ENCODE results near the gene ESPNL. TPM values are rescaled to one million over a fixed set of nuclear protein-coding genes. Genes with fewer than 3 reads are reported as not detected.

The ESPNL gene
- total RNA-seq, 2 experiments from 2014 or later = not detected

GRCh38 chr2:238146884-238147544, 46.9 kb downstream of the ESPNL start:
- Mint-ChIP-seq H3K27me3 (no peaks in the 10 kb centered on the region), H3K36me3 (ENCODE audit: low read depth) (no peaks in the 10 kb centered on the region), H3K27ac (no peak overlapping the region), H3K4me1 (ENCODE audit: low read depth) (peaks cover 2% of the 10 kb centered on the region), H3K9me3 (no peaks in the 10 kb centered on the region), H3K4me3 (no peak overlapping the region)
- intact Hi-C loops (cut with DNase I, micrococcal nuclease) = no loop called here
- DNase-seq (no peak), ATAC-seq (ENCODE audit: poor library complexity) (no peak)
- no peaks in the 10 kb centered on the region for H3K9me3 ChIP-seq (ENCODE audit: control insufficient read depth in 1 of 2, insufficient read depth in 1 of 2, low read length in 2 of 2)
- no peaks in the 10 kb centered on the region for H3K27me3 ChIP-seq (ENCODE audit: control insufficient read depth in 1 of 2, insufficient read depth in 2 of 2, low read length in 2 of 2)
- TF ChIP-seq, protein P1, sequence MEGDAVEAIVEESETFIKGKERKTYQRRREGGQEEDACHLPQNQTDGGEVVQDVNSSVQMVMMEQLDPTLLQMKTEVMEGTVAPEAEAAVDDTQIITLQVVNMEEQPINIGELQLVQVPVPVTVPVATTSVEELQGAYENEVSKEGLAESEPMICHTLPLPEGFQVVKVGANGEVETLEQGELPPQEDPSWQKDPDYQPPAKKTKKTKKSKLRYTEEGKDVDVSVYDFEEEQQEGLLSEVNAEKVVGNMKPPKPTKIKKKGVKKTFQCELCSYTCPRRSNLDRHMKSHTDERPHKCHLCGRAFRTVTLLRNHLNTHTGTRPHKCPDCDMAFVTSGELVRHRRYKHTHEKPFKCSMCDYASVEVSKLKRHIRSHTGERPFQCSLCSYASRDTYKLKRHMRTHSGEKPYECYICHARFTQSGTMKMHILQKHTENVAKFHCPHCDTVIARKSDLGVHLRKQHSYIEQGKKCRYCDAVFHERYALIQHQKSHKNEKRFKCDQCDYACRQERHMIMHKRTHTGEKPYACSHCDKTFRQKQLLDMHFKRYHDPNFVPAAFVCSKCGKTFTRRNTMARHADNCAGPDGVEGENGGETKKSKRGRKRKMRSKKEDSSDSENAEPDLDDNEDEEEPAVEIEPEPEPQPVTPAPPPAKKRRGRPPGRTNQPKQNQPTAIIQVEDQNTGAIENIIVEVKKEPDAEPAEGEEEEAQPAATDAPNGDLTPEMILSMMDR (IDR thresholded peaks at IDR 0.05) = no peak
- H3K4me1 ChIP-seq (ENCODE audit: insufficient read depth, low read length) = peaks cover 3% of the 10 kb centered on the region
- H3K36me3 ChIP-seq (ENCODE audit: insufficient read depth, low read length) = no peaks in the 10 kb centered on the region
- ChIA-PET POLR2A (no interaction called here), CTCF (no interaction called here)
- no peak overlapping the region for H3K4me3 ChIP-seq (ENCODE audit: low read length)
- H3K27ac ChIP-seq (ENCODE audit: low read depth in 1 of 2, low read length in 2 of 2) = no peak overlapping the region

GRCh38 chr2:238148981-238149380, 48.8 kb downstream of the ESPNL start:
- Histone ChIP-seq H3K9me3 (ENCODE audit: control insufficient read depth in 1 of 2, insufficient read depth in 1 of 2, low read length in 2 of 2) (no peaks in the 10 kb centered on the region), H3K27ac (ENCODE audit: low read depth in 1 of 2, low read length in 2 of 2) (no peak overlapping the region), H3K36me3 (ENCODE audit: insufficient read depth, low read length) (no peaks in the 10 kb centered on the region), H3K4me1 (ENCODE audit: insufficient read depth, low read length) (no peaks in the 10 kb centered on the region), H3K27me3 (ENCODE audit: control insufficient read depth in 1 of 2, insufficient read depth in 2 of 2, low read length in 2 of 2) (no peaks in the 10 kb centered on the region), H3K4me3 (ENCODE audit: low read length) (no peak overlapping the region)
- no peaks in the 10 kb centered on the region for H3K9me3 Mint-ChIP-seq
- no peak overlapping the region for H3K4me3 Mint-ChIP-seq
- POLR2A ChIA-PET = no interaction called here
- TF ChIP-seq, protein P1 (IDR thresholded peaks at IDR 0.05) = no peak
- no peak overlapping the region for H3K27ac Mint-ChIP-seq
- H3K27me3 Mint-ChIP-seq = no peaks in the 10 kb centered on the region
- no peaks in the 10 kb centered on the region for H3K36me3 Mint-ChIP-seq (ENCODE audit: low read depth)
- DNase-seq (no peak), ATAC-seq (ENCODE audit: poor library complexity) (no peak)
- CTCF ChIA-PET = no interaction called here
- intact Hi-C loops (cut with DNase I, micrococcal nuclease) = no loop called here
- no peaks in the 10 kb centered on the region for H3K4me1 Mint-ChIP-seq (ENCODE audit: low read depth)

- no peaks in the 10 kb centered on the region for H3K36me3 ChIP-seq (ENCODE audit: insufficient read depth, low read length)
- Mint-ChIP-seq H3K27me3 (no peaks in the 10 kb centered on the region), H3K27ac (no peak overlapping the region), H3K4me3 (no peak overlapping the region), H3K36me3 (ENCODE audit: low read depth) (no peaks in the 10 kb centered on the region), H3K9me3 (no peaks in the 10 kb centered on the region), H3K4me1 (ENCODE audit: low read depth) (no peaks in the 10 kb centered on the region)
- DNase-seq = no peak
- H3K27ac ChIP-seq (ENCODE audit: low read depth in 1 of 2, low read length in 2 of 2) = no peak overlapping the region
- TF ChIP-seq, protein P1 (IDR thresholded peaks at IDR 0.05) = no peak
- CTCF ChIA-PET = no interaction called here
- H3K9me3 ChIP-seq (ENCODE audit: control insufficient read depth in 1 of 2, insufficient read depth in 1 of 2, low read length in 2 of 2) = no peaks in the 10 kb centered on the region
- H3K4me1 ChIP-seq (ENCODE audit: insufficient read depth, low read length) = no peaks in the 10 kb centered on the region
- intact Hi-C loops (cut with DNase I, micrococcal nuclease) = no loop called here
- H3K27me3 ChIP-seq (ENCODE audit: control insufficient read depth in 1 of 2, insufficient read depth in 2 of 2, low read length in 2 of 2) = no peaks in the 10 kb centered on the region
- ATAC-seq (ENCODE audit: poor library complexity) = no peak
- H3K4me3 ChIP-seq (ENCODE audit: low read length) = no peak overlapping the region
- POLR2A ChIA-PET = no interaction called here
Measured at GRCh38 chr2:238149841-238150572, 49.9 kb downstream of the ESPNL start.
